Right forelimb (tissue), 1 donor: Measurements from ENCODE around the gene CD248.
"Not testable (repeated sequence)": the region's sequence is repeated elsewhere in the genome, so short reads cannot be mapped to it uniquely, and the experiment has no call there.

Experiments
- DNase-seq: peaks from one replicate; pipeline ENCODE4 v3.0.0-alpha.2; 2018

CD248 gene, protein sequence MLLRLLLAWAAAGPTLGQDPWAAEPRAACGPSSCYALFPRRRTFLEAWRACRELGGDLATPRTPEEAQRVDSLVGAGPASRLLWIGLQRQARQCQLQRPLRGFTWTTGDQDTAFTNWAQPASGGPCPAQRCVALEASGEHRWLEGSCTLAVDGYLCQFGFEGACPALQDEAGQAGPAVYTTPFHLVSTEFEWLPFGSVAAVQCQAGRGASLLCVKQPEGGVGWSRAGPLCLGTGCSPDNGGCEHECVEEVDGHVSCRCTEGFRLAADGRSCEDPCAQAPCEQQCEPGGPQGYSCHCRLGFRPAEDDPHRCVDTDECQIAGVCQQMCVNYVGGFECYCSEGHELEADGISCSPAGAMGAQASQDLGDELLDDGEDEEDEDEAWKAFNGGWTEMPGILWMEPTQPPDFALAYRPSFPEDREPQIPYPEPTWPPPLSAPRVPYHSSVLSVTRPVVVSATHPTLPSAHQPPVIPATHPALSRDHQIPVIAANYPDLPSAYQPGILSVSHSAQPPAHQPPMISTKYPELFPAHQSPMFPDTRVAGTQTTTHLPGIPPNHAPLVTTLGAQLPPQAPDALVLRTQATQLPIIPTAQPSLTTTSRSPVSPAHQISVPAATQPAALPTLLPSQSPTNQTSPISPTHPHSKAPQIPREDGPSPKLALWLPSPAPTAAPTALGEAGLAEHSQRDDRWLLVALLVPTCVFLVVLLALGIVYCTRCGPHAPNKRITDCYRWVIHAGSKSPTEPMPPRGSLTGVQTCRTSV

DNA sequence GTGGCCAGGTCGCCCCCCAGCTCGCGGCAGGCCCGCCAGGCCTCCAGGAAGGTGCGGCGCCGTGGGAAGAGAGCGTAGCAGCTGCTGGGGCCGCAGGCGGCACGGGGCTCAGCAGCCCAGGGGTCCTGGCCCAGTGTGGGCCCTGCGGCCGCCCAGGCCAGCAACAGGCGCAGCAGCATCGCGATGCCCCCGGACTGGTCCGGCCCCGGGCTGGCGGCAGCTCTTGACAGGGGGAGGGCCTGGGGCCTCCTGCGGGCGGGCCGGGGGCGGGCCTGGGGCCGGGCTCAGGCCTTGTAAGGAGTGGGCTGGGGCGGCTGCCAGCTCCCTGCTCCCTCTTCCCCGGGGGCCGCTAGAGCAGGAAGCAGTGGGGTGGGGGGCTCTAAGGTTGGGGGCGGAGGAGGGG, at the start of gene CD248:
TSS of gene CD248 (minus strand) at position 196 of the 403 bp plus-strand sequence. CDS start at position 179, 17 bp downstream.
- DNase-seq = peak; percentile 87

DNA sequence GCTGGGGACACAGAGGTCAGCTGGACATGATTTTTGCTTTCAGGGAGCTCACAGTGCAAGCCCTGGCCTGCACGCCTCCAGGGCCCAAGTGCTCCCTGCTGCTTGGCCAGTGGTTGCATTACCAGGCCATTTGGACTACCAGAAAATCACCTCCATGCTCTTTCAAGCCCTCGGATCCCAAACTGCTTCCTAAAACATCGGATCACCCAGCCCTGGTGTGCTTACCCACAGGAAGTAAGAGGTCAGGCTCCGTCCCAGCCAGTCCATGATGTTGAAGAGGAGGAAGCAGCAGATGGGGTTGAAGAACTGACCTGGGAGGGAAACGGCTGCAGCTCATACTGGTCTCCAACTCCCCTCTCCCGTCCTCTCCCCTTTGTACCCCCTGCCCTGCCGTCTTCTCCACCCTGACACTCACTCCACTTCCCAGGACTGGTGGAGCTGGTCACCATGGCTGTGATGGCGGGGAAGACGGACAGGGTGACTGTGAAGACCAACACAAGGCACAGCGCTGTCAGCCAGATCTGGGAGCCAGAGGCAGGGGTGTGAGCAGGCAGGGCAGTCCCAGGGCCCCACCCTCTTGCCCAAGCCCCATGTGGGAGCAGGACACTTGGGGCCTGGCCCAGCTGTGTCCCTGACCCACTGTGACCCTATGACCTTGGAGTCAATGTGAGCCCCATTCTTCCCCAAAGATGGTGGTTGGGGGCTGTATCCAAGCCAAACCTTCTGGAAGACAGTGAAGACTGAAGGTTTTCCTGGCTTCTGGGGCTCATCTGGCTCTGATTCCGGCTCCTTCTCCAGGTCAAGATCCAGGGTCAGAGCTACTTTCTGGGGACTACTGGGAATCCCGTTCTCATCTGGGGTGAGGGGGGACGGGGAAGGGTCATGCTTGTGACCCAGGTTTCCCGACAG, 49.1 kb upstream of the CD248 start:
- no peak for DNase-seq

DNA sequence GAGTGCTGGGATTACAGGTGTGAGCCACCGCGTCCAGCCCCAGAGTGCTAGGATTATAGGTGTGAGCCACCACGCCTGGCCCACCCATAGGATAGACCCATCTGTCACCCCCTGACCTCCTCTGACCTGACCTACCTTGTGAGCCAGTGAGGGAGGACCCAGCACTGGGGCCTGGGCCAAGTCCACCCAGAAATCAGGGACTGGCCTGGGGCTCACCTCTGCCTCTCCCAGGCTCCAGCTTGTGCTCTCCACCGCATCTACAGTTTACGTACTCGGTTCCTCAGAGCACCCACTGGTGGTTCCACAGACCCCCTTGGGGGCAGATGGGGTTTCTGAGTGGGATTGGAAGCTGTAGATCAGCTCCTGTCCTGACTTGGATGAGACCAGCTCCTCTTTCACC, 48.3 kb upstream of the CD248 start:
- DNase-seq = no peak

DNA sequence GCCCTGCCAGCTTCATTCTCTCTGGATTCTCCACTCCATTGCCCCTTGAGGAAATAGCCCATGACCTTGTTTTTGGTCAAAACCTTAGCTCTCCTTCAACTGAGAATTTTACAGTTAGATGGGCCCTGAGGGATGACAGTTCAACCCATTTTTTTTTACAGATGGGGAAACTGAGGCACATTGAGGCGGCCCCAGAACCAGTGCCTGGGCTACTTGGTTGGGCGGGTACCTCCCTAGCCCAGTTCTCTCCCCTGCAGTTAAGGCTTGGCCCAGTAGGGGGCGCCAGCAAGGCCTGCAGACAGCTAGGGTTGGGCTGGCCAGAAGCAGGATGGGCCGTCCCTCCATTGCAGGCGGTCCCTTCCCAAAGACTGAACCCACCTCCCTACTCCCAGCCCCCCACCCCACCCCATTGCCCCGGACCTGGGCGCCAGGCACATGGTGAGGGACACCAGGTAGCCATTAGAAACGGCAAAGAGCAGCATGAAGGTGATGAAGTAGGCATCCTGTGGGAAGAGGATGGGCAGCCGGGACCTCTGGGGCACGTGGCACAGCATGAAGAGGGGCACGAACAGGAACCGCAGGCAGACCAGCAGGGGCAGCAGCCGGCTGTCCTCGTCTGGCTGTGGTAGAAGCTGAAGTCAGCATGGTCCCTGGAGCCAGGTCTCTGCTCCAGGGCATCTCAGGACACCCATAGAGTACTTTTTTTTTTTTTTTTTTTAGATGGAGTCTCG, 47.1 kb upstream of the CD248 start:
- peak; percentile 63 for DNase-seq

DNA sequence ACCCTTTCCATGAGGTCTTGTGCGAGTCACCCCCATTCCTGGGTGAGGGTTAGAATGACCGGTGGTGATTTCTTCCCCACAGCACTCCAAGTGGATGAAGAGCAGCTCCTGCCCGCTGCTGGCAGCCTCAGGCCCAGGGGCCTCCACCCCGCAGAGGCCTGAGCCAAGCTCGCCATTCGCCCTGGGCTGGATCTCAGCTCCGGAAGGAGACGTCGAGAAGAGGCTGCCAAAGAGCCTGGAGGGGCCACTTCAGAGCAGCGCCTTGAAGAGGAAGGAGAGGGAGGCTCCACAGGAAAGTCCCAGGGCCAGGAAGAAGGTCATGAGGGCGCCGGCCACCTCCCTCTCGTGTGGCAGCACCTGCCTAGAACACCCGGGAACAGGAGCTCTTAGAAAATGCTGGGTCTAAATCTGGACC, 46.4 kb upstream of the CD248 start:
- DNase-seq = no peak

DNA sequence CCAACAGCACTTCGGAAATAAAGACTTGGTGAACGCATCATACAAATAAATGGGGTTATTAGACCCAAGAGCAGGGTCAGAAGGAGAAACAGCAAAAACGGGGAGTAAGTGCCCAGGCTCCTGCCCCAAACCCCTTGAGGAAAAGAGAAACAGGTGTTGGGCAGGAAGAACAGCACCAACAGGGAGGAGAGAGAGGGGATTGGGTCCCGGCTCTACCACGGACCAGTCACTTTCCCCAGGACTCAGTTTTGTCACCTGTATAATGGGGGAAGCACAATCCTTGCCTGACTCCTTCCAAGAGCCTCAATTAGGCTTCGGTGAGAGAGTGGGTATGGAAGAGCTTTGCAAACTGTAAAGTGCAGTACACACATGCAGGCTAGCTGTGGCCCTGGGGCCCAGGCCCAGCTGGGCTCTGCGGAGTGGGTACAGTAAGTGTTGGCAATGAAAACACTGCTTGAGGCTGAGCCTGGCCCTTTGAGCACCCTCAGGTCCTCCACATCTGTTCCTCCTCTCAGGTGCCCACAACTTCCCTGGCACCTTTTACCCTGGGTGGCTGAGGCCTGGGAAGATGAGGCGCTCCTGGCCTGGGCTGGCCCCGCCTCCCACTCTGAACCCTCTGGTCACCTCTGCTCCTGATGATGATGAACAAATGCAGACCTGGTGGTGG, 45.8 kb upstream of the CD248 start:
- DNase-seq = no peak

DNA sequence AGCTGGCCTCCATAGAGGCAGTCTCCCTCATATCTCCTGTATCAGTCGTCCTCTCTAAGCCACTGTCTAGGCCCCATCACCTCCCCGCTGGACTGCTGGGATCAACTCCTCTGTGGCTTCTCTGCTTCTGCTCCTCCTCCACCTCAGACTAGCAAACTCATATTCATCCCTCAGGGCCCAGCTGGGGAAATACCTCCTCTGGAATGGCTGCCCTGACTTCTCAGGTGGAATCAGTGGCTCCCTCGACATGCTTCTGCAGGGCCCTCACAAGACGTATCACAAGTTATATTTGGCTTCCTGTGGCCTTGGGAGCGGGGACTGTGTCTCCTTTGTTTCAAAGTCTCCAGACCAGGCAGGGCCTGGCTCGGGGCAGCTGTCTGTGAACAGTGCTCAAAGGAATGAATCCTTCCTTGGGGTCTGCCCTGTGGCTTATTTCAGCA, 44.7 kb upstream of the CD248 start:
- DNase-seq = no peak

DNA sequence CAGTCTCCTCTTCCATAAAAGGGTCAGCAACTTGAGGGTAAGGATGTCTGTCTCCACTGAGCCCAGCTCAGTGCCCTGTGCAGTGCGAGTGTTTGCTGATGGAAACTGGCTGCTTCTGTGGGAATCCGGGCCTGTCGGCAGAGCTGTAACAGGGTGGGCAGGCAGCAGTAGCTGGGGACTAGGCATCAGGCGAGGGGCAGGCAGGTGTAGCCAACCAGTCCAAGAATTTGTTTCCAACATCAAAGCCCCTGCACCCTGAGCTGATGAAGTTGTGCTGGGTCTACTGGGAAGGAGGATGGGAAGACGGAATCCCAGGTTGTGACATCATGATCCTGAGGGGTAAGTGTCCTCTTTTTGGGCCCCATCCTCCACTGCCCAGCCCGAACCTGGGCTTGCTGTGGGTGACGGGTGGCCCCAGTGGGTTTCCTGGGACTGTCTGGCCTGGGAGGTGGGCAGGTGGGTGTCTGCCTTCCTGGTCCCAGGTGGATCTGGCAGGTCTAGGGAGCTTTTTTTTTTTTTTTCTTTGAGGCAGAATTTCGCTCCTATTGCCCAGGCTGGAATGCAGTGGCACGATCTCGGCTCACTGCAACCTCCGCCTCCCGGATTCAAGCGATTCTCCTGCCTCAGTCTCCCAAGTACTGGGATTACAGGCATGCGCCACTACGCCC, 43.7 kb upstream of the CD248 start:
- DNase-seq = no peak

DNA sequence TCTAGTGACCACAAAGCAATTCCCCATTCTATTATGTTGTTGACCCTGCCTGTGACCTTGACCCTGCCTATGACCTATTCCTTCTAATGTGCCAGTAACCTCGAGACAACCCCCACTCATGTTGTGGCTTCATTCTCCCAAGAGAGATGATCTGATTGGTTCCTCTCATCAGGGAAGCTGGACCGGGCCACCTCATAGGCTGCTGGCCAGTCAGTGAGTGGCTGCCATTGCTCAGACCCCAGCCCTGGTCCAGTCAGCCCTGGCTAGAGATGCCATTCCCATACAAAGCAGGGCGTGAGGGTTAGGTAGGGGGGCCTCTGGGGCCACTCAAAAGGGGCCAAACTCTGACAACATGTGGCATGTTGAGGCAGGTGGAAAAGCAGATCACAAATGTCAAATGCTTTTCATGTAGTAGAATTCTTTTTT, 42.8 kb upstream of the CD248 start:
- no peak for DNase-seq

DNA sequence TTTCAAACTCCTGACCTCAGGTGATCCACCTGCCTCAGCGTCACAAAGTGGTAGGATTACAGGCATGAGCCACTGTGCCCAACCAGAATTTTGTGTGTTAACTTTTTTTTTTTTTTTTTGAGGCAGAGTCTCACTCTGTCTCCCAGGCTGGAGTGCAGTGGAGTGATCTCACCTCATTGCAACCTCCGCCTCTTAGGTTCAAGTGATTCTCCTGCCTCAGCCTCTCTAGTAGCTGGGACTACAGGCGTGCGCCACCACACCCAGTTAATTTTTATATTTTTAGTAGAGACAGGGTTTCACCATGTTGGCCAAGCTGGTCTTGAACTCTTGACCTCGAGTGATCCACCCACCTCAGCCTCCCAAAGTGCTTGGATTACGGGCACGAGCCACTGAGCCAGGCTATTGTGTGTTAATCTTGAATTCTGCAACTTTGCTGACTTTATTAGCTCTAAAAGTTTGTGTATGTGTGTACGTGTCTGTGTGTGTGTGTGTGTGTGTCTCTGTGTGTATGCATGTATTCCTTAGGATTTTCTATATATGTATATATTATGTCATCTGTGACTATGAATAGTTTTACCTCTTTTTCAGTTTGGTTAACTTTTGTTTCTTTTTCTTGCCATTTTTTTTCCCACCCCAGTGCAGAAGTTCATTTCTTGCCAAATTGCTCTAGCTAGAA, 33.9 kb upstream of the CD248 start:
- not testable (repeated sequence) for DNase-seq

DNA sequence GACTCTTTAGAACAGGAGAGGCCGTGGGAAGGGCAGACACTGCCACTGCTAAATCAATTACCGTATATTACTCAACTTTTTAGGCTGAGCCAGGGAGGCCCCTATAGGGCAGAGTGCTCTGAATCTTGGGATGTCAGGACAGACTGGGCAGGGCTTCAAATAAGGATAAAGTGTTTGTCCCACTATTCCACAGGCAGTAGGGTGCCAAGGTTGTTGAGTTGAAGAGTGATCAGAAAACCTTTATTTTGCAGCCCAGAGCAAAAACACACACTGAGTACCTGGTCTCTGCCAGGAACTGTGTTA, 32.2 kb upstream of the CD248 start:
- no peak for DNase-seq

DNA sequence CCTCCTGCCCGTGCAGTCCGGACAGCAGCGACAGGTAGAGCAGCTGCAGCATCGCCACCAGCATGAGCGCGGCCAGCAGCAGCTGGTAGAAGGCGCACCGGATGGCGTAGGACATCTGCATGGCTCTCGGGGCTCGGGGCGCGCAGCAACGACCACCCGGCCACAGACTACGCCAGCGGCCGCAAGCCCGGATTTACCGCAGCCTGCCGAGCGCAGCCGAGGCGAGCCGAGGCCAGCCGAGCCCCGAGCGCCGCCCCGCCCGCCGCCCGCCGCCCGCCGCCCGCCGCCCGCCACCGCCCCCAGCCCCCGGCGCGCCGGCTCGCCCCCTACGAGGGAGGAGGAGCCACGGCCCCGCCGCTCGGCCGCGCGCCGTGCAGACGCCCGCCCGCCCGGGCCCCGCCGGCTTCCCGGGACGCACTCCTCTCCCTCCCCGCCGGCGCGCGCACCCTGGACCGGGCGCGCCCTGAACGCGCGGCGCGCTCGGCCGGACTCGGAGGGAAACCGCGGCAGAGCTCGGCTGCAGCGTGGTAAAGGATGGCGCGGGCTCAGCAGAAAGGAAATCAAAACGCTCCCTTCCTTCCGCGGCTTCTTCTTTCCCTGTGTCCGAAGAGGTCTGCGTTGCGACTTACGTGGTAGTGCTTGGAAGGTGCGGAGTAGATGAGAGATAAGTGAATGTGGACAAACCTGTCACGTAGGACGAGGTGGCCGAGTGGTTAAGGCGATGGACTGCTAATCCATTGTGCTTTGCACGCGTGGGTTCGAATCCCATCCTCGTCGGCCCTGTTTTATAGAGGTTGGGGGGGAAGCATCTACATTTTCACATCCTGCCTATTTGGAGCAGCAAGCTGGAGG, 30.8 kb upstream of the CD248 start, which contains the start of gene B4GAT1:
TSS of gene B4GAT1 (minus strand) at position 205 of the 852 bp plus-strand sequence. CDS start at position 121, 84 bp downstream.
- DNase-seq = peak; percentile 91

DNA sequence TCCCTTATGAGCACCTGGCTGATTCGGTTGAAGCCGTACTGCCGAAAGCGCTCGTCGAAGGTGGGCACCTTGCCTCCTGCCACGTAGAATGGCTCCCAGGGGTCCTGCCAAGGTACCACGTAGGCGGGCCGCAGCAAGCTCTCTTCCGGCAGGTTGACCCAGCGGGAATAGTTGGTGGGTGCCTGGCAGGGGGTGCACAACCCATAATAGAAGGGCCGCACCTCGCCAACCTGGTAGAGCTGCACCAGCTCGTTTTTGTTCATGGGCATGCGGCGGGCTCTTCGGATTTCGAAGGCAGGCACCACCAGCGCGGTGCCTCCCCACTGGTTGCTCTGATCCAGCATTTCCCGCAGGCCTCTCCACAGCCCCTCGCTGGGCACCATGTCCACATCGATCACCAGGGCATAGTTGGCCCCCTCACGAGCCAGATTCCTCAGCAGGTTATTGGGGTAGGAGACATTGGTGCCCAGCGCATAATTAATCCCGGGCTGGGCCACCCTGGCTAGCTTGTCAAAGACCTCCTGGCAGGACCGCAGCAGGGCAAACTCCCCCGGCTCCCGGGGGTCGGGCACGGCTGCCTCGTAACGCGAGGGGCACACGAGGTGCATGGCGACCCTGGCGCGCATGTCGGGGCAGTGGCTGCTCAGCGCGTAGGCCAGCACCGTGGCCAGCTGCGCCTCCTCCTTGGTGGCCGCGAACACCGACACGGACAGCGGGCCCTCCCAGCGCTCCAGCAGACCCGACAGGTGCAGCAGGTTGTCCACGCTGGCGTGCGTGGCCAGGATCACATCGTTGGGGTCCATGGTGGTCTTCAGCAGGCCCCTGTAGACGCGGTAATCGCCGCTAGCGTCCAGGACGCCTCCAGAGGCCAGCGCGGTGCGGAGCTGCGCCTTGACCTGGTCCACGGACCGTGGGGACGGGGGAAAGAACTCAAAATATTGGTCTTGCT, 29.9 kb upstream of the CD248 start:
- DNase-seq = peak; percentile 36

DNA sequence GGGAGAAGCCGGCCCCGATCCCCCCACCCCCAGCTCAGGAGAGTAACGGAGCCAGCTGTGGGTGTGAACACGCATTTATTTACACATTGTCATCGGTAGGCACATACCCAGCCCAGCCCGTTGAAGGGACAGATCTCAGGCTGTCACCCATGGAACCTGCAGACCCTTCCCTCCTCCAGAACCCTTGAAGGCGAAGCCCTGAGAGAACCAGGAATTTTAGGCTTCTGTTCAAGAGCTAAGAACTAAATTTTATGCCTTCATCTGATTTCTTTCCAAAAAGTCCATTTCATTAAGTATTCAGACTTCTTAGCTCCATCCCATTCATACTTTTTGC, 28.4 kb upstream of the CD248 start:
- no peak for DNase-seq

DNA sequence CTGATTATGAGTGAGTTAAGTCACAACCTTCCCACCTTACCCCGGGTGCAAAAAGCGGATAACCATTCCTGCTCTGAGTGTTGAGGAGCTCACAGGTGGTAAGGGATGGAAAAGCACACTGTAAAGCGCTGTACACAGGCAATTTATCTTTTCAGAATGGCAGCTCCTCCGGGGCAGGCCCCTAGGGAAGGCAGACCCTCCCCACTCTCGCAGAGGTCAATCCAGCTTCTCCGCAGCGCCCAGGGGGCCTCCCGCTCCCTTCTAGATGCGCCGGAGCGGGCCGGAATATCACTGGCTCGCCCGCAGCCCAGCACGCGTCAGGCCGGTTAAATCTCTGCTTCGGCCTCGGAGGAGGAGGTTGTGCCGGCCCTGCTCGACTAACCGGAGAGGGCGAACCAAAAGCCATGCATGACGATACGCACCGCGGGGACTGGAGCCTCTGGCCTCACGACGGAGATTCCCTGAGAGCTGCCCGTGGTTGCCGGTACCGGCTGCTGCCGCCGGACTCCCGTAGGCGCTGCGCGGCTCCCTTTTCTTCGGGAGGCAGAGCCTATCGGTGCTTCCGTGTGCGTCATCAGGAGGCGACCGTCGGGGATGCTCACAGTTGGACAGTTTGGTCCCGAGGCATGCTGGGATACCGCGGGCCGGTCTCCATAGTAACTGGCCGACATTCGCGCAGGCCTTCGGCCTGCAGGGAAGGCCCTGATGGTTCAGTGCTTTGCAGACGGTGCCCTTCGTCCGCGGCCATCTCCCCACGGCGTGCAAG, 27.9 kb upstream of the CD248 start, which contains the start of gene BRMS1:
TSS of gene BRMS1 (minus strand) at position 555 of the 766 bp plus-strand sequence. CDS start 2,870 bp downstream, outside the sequence.
- DNase-seq = peak; percentile 98

DNA sequence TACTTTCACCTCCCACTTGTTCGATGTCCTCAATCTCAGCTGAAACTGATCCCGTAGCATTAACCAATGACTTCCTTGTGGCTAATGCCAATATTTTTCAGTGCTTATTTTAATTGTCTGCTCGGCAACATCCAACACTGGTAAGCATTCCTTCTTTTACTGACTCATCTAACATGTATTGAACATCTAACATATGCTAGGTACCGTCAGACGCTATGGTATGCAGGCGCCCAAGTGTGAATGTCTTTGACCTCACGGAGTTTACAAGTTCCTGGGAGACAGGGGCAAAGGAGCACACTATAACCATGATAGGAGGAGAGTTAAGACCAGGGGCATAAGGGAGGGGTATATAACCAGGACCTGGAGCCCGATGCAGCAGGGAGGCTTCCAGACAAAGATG, 26.3 kb upstream of the CD248 start:
- DNase-seq = no peak

DNA sequence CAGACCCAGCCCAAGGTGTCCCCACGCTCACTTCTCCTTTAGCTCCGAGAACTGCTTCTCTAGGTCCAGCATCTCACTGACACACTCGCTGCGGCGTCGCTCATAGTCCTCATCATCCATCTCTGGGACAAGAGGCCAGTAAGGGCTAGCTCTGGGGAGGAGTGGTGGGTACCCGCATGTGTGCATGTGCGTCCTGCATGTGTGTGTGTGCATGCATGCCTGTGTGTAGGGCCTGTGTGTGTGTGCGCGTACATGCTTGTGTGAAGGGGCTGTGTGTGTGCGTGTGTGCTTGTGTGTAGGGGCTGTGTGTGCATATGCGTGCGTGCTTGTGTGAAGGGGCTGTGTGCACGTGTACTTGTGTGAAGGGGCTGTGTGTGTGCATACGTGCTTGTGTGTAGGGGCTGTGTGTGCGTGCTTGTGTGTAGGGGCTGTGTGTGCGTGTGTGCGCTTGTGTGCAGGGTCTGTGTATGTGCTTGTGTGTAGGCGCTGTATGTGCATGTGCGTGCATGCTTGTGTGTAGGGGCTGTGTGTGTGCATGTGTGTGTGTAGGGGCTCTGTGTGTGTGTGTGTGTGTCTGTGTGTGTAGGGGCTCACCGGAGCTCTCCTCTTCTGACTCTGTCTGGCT, 24.8 kb upstream of the CD248 start:
- DNase-seq = no peak
